ENCODE measurements around the gene VWA5B2.

VWA5B2 gene

GRCh38 chr3:184230603-184231528, 1.5 kb downstream of the VWA5B2 start:
- DNase-seq (ENCODE audit: low read depth): no peak
- no peak overlapping the region for H3K4me3 ChIP-seq (ENCODE audit: low read depth, low read length)
- TF ChIP-seq CTCF (IDR thresholded peaks at IDR 0.05; ENCODE audit: control insufficient read depth, extremely low read depth, insufficient read depth): no peak

GRCh38 chr3:184231671-184232070, 2.3 kb downstream of the VWA5B2 start:
- no peak for TF ChIP-seq CTCF (IDR thresholded peaks at IDR 0.05; ENCODE audit: control insufficient read depth, extremely low read depth, insufficient read depth)
- DNase-seq (ENCODE audit: low read depth): no peak
- no peak overlapping the region for H3K4me3 ChIP-seq (ENCODE audit: low read depth, low read length)

- TF ChIP-seq CTCF (IDR thresholded peaks at IDR 0.05; ENCODE audit: control insufficient read depth, extremely low read depth, insufficient read depth): no peak
- H3K4me3 ChIP-seq (ENCODE audit: low read depth, low read length): no peak overlapping the region
- DNase-seq (ENCODE audit: low read depth): no peak
Observed at GRCh38 chr3:184233127-184233843, 3.9 kb downstream of the VWA5B2 start.

- H3K4me3 ChIP-seq (ENCODE audit: low read depth, low read length): no peak overlapping the region
- TF ChIP-seq CTCF (IDR thresholded peaks at IDR 0.05; ENCODE audit: control insufficient read depth, extremely low read depth, insufficient read depth): 0 out of 2 replicates have a peak, but pooled peaks have one; percentile 21
- no peak for DNase-seq (ENCODE audit: low read depth)
Observed at GRCh38 chr3:184234224-184234623, 4.8 kb downstream of the VWA5B2 start.

- no peak for TF ChIP-seq CTCF (IDR thresholded peaks at IDR 0.05; ENCODE audit: control insufficient read depth, extremely low read depth, insufficient read depth)
- no peak overlapping the region for H3K4me3 ChIP-seq (ENCODE audit: low read depth, low read length)
- DNase-seq (ENCODE audit: low read depth): no peak
Observed at GRCh38 chr3:184234671-184235380, 5.4 kb downstream of the VWA5B2 start.

- H3K4me3 ChIP-seq (ENCODE audit: low read depth, low read length): no peak overlapping the region
- no peak for DNase-seq (ENCODE audit: low read depth)
- no peak for TF ChIP-seq CTCF (IDR thresholded peaks at IDR 0.05; ENCODE audit: control insufficient read depth, extremely low read depth, insufficient read depth)
Observed at GRCh38 chr3:184235381-184236032, 6.1 kb downstream of the VWA5B2 start.
